PC-9 (cell line): ENCODE results near the gene COL23A1. TPM values are rescaled to one million over a fixed set of nuclear protein-coding genes. Genes with fewer than 3 reads are reported as not detected.

Experiments used
- BruUV-seq: library from RNA; stranded (reverse); fragments of 400-500 nt; replicated peaks from 2 replicates; lab custom pipeline; 2021; lab: Mats Ljungman, UMichigan
- CTCF ChIA-PET: fragments of 300-600 bp; sonication (Branson Sonifier 250); formaldehyde crosslinking; loops from one replicate; lab custom pipeline; 2022; ENCODE audit warnings: antibody characterized with exemption; lab: Charles Lee
- POLR2A ChIA-PET: fragments of 300-600 bp; sonication (Branson Sonifier 250); formaldehyde crosslinking; loops from one replicate; lab custom pipeline; 2022; ENCODE audit warnings: antibody characterized with exemption; ENCODE audit not compliant: unreplicated experiment; lab: Charles Lee
- DNase-seq, 2 experiments: peaks; one replicate each; pipeline versions ENCODE4 v3.0.0 to v3.0.0-alpha.2; 2015 to 2022; ENCODE audit warnings: mixed read lengths in 1 of 2
- H2AFZ ChIP-seq: fragments of 200-600 bp; sonication (generic); 2 replicates; pipeline ENCODE4 v1.8.1; 2017; ENCODE audit warnings: antibody characterized with exemption
- H3F3A ChIP-seq: fragments of 200-600 bp; sonication (generic); 2 replicates; pipeline ENCODE4 v1.8.1; 2017; ENCODE audit warnings: antibody characterized with exemption, mild to moderate bottlenecking, low read depth; ENCODE audit not compliant: insufficient read depth
- H3K27ac ChIP-seq: fragments of 200-600 bp; sonication (generic); 2 replicates; pipeline ENCODE4 v1.6.1; 2016; ENCODE audit warnings: mixed run types
- H3K27me3 ChIP-seq: fragments of 200-600 bp; sonication (generic); 2 replicates; pipeline ENCODE4 v1.6.1; 2016; ENCODE audit warnings: low read depth, mixed run types; ENCODE audit not compliant: insufficient read depth
- H3K36me3 ChIP-seq: fragments of 200-600 bp; sonication (generic); 2 replicates; pipeline ENCODE4 v1.6.1; 2016; ENCODE audit warnings: low read depth, mixed run types
- H3K4me1 ChIP-seq: fragments of 200-600 bp; sonication (generic); replicated peaks from 2 replicates; pipeline ENCODE4 v1.6.1; 2016; ENCODE audit warnings: mixed run types; ENCODE audit not compliant: insufficient read depth
- H3K4me2 ChIP-seq: fragments of 200-600 bp; sonication (generic); 2 replicates; pipeline ENCODE4 v1.6.1; 2017; ENCODE audit warnings: mixed run types
- H3K4me3 ChIP-seq: fragments of 200-600 bp; sonication (generic); 2 replicates; pipeline ENCODE4 v1.6.1; 2016; ENCODE audit warnings: mixed run types
- H3K79me2 ChIP-seq: fragments of 200-600 bp; sonication (generic); 2 replicates; pipeline ENCODE4 v1.6.1; 2017; ENCODE audit warnings: low read depth, mixed run types
- H3K9me2 ChIP-seq: fragments of 200-600 bp; sonication (generic); 2 replicates; pipeline ENCODE4 v1.8.1; 2017; ENCODE audit warnings: mild to moderate bottlenecking; ENCODE audit not compliant: insufficient read depth
- H3K9me3 ChIP-seq: fragments of 200-600 bp; sonication (generic); 2 replicates; pipeline ENCODE4 v1.8.1; 2016; ENCODE audit warnings: low read depth; ENCODE audit not compliant: insufficient read depth
- H4K20me1 ChIP-seq: fragments of 200-600 bp; sonication (generic); 2 replicates; pipeline ENCODE4 v1.8.1; 2017; ENCODE audit not compliant: insufficient read depth
- EZH2 ChIP-seq: fragments of 200-600 bp; sonication (generic); IDR thresholded peaks from 2 replicates; pipeline ENCODE4 v1.8.0; 2017; ENCODE audit warnings: antibody characterized with exemption, low read depth
- intact Hi-C: fragments of 100-400 bp; cut with micrococcal nuclease; formaldehyde crosslinking; loops from one replicate; pipeline ENCODE4 v1.10.0; 2022; ENCODE audit not compliant: unreplicated experiment
- total RNA-seq: library from RNA; stranded (reverse); gene quantifications from 2 replicates; pipeline ENCODE4 v1.2.3, GENCODE V29; 2021
- TF ChIP-seq, protein P1 (sequence below): fragments of 200-600 bp; sonication (generic); conservative IDR thresholded peaks from 2 replicates; pipeline ENCODE4 v1.6.1; 2017; ENCODE audit warnings: mixed run types, antibody characterized with exemption, mild to moderate bottlenecking, moderate library complexity

Gene COL23A1
- total RNA-seq, 1 experiment from 2014 or later, result not detected

DNA sequence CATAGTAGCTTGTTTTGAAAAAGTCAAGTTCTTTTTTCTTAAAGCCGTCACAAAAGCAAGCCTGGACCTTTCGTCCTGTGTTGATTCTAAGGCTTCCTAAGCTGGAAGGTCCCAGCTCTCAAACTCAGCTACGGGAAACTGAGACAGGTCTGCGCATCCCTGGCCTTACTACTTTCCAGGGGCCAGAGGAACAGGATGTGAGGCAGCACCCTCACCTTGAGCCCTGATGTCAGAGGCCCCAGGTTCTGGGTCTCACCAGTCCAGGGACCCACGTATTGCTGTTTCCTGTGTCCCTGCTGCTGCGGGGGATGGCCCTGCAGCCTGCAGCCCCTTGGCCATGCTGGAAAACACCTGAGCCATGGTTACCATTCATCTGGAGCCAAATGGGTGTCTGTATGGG, 123.9 kb downstream of the COL23A1 start:
- Histone ChIP-seq H3K27ac (no peak overlapping the region), H4K20me1 (no peaks in the 10 kb centered on the region), H3K4me3 (no peak overlapping the region), H3K4me2 (no peak overlapping the region), H3K27me3 (peaks cover 98% of the 10 kb centered on the region), H3K36me3 (no peaks in the 10 kb centered on the region), H3F3A (no peaks in the 10 kb centered on the region), H3K9me3 (no peaks in the 10 kb centered on the region), H3K4me1 (no peaks in the 10 kb centered on the region), H3K9me2 (no peaks in the 10 kb centered on the region), H3K79me2 (no peaks in the 10 kb centered on the region), H2AFZ (no peak overlapping the region)
- intact Hi-C loops, result no loop called here
- DNase-seq, result no peak
- CTCF ChIA-PET, result no interaction called here
- BruUV-seq, result no TSS peak
- POLR2A ChIA-PET, result no interaction called here
- TF ChIP-seq EZH2, result no peak
- TF ChIP-seq, protein P1, sequence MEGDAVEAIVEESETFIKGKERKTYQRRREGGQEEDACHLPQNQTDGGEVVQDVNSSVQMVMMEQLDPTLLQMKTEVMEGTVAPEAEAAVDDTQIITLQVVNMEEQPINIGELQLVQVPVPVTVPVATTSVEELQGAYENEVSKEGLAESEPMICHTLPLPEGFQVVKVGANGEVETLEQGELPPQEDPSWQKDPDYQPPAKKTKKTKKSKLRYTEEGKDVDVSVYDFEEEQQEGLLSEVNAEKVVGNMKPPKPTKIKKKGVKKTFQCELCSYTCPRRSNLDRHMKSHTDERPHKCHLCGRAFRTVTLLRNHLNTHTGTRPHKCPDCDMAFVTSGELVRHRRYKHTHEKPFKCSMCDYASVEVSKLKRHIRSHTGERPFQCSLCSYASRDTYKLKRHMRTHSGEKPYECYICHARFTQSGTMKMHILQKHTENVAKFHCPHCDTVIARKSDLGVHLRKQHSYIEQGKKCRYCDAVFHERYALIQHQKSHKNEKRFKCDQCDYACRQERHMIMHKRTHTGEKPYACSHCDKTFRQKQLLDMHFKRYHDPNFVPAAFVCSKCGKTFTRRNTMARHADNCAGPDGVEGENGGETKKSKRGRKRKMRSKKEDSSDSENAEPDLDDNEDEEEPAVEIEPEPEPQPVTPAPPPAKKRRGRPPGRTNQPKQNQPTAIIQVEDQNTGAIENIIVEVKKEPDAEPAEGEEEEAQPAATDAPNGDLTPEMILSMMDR, result no peak

DNA sequence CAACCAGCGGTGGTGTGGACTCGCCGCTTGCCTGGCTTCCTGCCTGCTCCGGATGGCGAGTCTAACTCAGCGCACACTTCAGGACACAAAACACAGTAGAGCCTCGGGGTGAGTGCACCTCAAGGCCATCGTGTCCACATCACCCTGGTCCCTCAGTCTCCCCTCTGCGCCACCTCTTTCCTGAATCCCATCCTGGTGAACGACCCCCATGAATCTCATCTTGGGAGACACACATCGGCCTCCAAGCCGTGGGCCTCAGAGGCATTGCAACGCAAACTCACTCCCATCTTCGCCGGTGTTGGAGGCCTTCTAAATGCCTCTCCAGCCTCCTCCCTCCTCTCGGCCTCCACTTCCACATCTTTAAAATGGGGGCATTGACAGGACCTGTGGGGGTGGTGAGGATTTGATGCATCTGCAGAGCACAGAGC, 124.3 kb downstream of the COL23A1 start:
- H3K27me3 ChIP-seq, result peaks cover 98% of the 10 kb centered on the region
- no peaks in the 10 kb centered on the region for H3K9me3 ChIP-seq
- CTCF ChIA-PET, result no interaction called here
- H3K4me3 ChIP-seq, result no peak overlapping the region
- intact Hi-C loops, result no loop called here
- H3K27ac ChIP-seq, result no peak overlapping the region
- no peaks in the 10 kb centered on the region for H3K4me1 ChIP-seq
- H3K36me3 ChIP-seq, result no peaks in the 10 kb centered on the region
- H4K20me1 ChIP-seq, result no peaks in the 10 kb centered on the region
- no TSS peak for BruUV-seq
- H2AFZ ChIP-seq, result no peak overlapping the region
- no peaks in the 10 kb centered on the region for H3F3A ChIP-seq
- no peaks in the 10 kb centered on the region for H3K79me2 ChIP-seq
- POLR2A ChIA-PET, result no interaction called here
- TF ChIP-seq EZH2, result no peak
- TF ChIP-seq, protein P1, result no peak
- no peak overlapping the region for H3K4me2 ChIP-seq
- no peak for DNase-seq
- no peaks in the 10 kb centered on the region for H3K9me2 ChIP-seq

DNA sequence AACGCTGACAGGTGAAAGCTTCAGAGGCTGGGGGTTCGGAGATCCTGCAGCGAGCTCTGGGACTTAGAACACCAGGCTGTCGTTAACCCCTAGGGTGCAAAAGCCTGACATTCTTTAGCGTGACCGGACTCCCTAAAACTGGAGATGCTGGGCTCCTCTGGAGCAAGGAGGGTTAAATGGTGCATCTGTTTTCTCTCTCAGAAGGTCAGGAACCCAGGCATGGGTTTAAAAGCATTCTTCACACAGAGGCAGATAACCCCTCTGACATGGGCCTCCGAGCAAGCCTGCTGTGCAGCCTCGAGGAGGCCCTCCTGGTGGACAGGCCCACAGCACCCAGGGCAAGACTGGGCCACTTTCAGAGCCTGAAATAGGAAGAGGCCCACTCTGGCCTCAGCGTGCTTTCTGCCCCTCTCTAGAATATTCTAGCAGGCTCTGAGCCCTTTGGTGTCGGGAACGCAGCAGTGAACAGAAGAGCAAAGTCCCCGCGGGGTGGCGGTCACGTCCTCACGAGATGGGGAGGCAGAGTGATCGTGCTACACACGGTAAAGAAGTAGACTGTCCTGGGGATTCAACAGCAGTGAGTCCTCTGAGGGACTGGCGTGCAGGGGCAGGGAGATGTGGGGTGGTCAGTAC, 124.8 kb downstream of the COL23A1 start:
- Histone ChIP-seq H3K9me2 (no peaks in the 10 kb centered on the region), H4K20me1 (no peaks in the 10 kb centered on the region), H2AFZ (no peak overlapping the region), H3K4me2 (no peak overlapping the region), H3K4me1 (no peaks in the 10 kb centered on the region), H3K27ac (no peak overlapping the region), H3F3A (no peaks in the 10 kb centered on the region), H3K9me3 (no peaks in the 10 kb centered on the region), H3K36me3 (no peaks in the 10 kb centered on the region), H3K27me3 (peaks cover 98% of the 10 kb centered on the region), H3K79me2 (no peaks in the 10 kb centered on the region), H3K4me3 (no peak overlapping the region)
- TF ChIP-seq, protein P1, result no peak
- TF ChIP-seq EZH2, result no peak
- CTCF ChIA-PET, result no interaction called here
- POLR2A ChIA-PET, result no interaction called here
- DNase-seq, result no peak
- intact Hi-C loops, result no loop called here
- BruUV-seq, result no TSS peak
